ENCODE data around the gene FGD5. TPM values are rescaled to one million over a fixed set of nuclear protein-coding genes. Genes with fewer than 3 reads are reported as not detected.

FGD5 gene
- total RNA-seq, 1 experiment from 2014 or later: not detected

DNA sequence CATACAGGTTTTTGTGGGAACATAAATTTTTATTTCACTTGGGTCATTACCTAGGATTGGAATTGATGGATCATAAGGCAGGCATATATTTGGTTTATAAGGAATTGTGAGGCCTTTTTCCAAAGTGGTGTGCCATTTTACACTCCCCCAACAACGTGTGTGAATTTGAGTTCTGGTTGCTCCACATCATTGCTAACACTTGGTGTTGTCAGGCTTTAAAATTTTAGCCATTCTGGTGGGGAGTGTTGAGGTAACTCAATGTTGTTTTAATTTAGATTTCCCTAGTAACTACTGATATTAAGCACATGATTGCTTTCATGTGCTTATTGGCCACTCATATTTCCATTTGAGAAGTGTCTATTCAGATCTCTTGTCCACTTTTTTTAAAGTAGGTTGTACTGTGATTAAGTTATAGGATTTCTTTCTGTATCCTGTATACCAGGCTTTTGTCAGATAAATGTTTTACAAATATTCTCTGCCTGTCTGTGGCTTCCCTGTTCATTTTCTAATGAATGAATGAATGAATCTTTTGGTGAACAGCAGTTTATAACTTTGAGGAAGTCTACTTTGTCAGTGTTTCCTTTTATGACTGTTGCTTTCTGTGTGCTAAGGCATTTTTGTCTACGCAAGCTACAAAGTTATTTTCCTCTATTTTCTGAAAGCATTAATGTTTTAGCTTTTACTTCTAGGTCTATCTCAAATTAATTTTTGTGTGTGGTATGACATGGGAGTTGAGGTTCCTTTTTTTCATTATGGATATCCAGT lies 110.7 kb downstream of the FGD5 start:
- no TSS peak for BruUV-seq (replicated peaks)
- POLR2A ChIA-PET (ENCODE audit: low non-redundant PET): no interaction called here
- DNase-seq (ENCODE audit: low spot score): no peak
- intact Hi-C loops (cut with micrococcal nuclease; ENCODE audit: unreplicated experiment): loop anchor here (5.0 kb wide), 1 partner anchor 113 kb away; no protein-coding TSS in a partner anchor
- H3K9me3 ChIP-seq (ENCODE audit: low read depth, low read length, poor library complexity, severe bottlenecking): no peaks in the 10 kb centered on the region
- H3K4me1 ChIP-seq (ENCODE audit: insufficient read depth, low read length, poor library complexity, severe bottlenecking): no peaks in the 10 kb centered on the region
- no peaks in the 10 kb centered on the region for H3K27me3 ChIP-seq (replicated peaks; ENCODE audit: insufficient read depth, low read depth, low read length, poor library complexity)
- TF ChIP-seq CTCF (conservative IDR thresholded peaks at IDR 0.05; ENCODE audit: low read depth, low read length): no peak
- TF ChIP-seq EZH2 (IDR thresholded peaks at IDR 0.05; ENCODE audit: borderline replicate concordance, low read depth, low read length, poor library complexity, severe bottlenecking): no peak
- H3K4me3 ChIP-seq (ENCODE audit: low read depth, low read length, poor library complexity, severe bottlenecking): no peak overlapping the region
- no peaks in the 10 kb centered on the region for H3K36me3 ChIP-seq (ENCODE audit: insufficient read depth, low read length, poor library complexity, severe bottlenecking)
- no peak overlapping the region for H3K27ac ChIP-seq (ENCODE audit: low read depth, low read length, poor library complexity, severe bottlenecking)
- CTCF ChIA-PET: no interaction called here

DNA sequence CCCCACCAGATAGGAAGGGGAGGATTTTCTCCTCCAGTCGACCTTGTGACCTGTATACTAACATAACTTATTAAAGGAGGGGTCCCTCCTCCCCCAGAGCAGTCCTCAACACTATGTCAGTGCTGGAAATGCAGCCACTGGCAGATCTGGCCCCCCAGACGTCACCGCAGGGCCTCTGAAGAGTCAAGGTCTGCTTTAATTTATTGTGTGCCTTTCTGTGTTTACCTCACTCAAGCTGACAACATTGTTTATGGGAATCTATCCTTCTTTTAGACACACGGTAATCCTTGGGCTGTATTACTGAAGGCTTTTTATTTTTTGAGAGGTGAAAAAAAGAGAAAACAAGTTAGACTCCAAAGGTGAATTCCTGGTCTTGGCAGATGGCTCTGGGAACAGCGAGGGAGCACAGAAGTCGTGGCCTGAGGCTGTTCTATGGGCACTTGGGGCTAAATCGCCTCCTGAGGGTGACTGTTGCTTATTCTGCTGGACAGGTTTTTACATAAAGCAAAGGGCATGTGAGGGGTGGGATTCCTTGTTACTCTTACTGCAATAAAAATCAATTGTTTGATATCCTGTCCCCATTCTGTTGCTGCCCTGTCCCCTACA lies 115.2 kb downstream of the FGD5 start:
- ChIA-PET CTCF (no interaction called here), POLR2A (ENCODE audit: low non-redundant PET) (no interaction called here)
- Histone ChIP-seq H3K9me3 (ENCODE audit: low read depth, low read length, poor library complexity, severe bottlenecking) (no peaks in the 10 kb centered on the region), H3K27me3 (replicated peaks; ENCODE audit: insufficient read depth, low read depth, low read length, poor library complexity) (no peaks in the 10 kb centered on the region), H3K4me3 (ENCODE audit: low read depth, low read length, poor library complexity, severe bottlenecking) (no peak overlapping the region), H3K27ac (ENCODE audit: low read depth, low read length, poor library complexity, severe bottlenecking) (no peak overlapping the region), H3K4me1 (ENCODE audit: insufficient read depth, low read length, poor library complexity, severe bottlenecking) (no peaks in the 10 kb centered on the region), H3K36me3 (ENCODE audit: insufficient read depth, low read length, poor library complexity, severe bottlenecking) (no peaks in the 10 kb centered on the region)
- TF ChIP-seq CTCF (conservative IDR thresholded peaks at IDR 0.05; ENCODE audit: low read depth, low read length) (no peak), EZH2 (IDR thresholded peaks at IDR 0.05; ENCODE audit: borderline replicate concordance, low read depth, low read length, poor library complexity, severe bottlenecking) (no peak)
- DNase-seq (ENCODE audit: low spot score): no peak
- intact Hi-C loops (cut with micrococcal nuclease; ENCODE audit: unreplicated experiment): no loop called here
- BruUV-seq (replicated peaks): no TSS peak

- Histone ChIP-seq H3K36me3 (ENCODE audit: insufficient read depth, low read length, poor library complexity, severe bottlenecking) (no peaks in the 10 kb centered on the region), H3K27me3 (replicated peaks; ENCODE audit: insufficient read depth, low read depth, low read length, poor library complexity) (no peaks in the 10 kb centered on the region), H3K27ac (ENCODE audit: low read depth, low read length, poor library complexity, severe bottlenecking) (no peak overlapping the region), H3K4me3 (ENCODE audit: low read depth, low read length, poor library complexity, severe bottlenecking) (no peak overlapping the region), H3K4me1 (ENCODE audit: insufficient read depth, low read length, poor library complexity, severe bottlenecking) (no peaks in the 10 kb centered on the region), H3K9me3 (ENCODE audit: low read depth, low read length, poor library complexity, severe bottlenecking) (no peaks in the 10 kb centered on the region)
- intact Hi-C loops (cut with micrococcal nuclease; ENCODE audit: unreplicated experiment): no loop called here
- ChIA-PET CTCF (no interaction called here), POLR2A (ENCODE audit: low non-redundant PET) (no interaction called here)
- DNase-seq (ENCODE audit: low spot score): no peak
- BruUV-seq (replicated peaks): no TSS peak
- TF ChIP-seq EZH2 (IDR thresholded peaks at IDR 0.05; ENCODE audit: borderline replicate concordance, low read depth, low read length, poor library complexity, severe bottlenecking): no peak
- no peak for TF ChIP-seq CTCF (conservative IDR thresholded peaks at IDR 0.05; ENCODE audit: low read depth, low read length)
These were observed 117.0 kb downstream of the FGD5 start for GRCh38 chr3:14935592-14936345.

Measured in A673 (cell line).